GM10248 (cell line): ENCODE results near the gene PLAGL1.

Source experiments
- CTCF ChIA-PET: fragments of 300-600 bp; sonication (Branson Sonifier 250); formaldehyde crosslinking; extraction: SDS; loops from one replicate; lab custom pipeline; 2021; ENCODE audit warnings: antibody characterized with exemption; lab: Yijun Ruan, JAX
- POLR2A ChIA-PET: fragments of 350-650 bp; sonication (Branson Sonifier 250); formaldehyde crosslinking; extraction: SDS; loops from one replicate; lab custom pipeline; 2020; ENCODE audit warnings: antibody characterized with exemption; lab: Yijun Ruan, JAX
- DNase-seq: peaks from one replicate; pipeline ENCODE4 v3.0.0; 2012; ENCODE audit errors: extremely low spot score
- TF ChIP-seq, protein P1 (sequence below): IDR thresholded peaks from 2 replicates; pipeline ENCODE4 v1.5.1; 2012; ENCODE audit warnings: mild to moderate bottlenecking, low read depth; ENCODE audit errors: extremely low read depth, missing control alignments, control extremely low read depth

The PLAGL1 gene

DNA sequence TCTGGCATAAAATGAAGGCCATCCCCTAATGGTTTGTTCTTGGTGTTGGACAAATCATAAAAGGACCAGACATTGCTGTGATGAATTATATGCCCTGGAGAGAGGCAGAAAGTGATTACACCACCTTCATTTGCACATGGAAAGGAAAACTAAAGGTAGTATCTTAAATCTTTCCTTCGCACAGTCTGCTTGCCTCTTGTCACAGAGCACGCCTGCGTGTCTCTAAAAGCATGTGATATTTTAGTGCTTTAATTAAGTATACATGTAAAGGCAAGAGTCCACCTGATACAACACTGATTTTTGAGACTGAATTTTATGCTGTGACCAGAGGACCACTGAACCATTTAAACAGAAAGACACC lies 28.8 kb upstream of the PLAGL1 start:
- CTCF ChIA-PET, result interaction anchor here (0.7 to 3.1 kb wide), 11 partner anchors 9 to 462 kb away, joined by 3 to 15 read pairs (median 7); no protein-coding TSS in a partner anchor
- TF ChIP-seq, protein P1, sequence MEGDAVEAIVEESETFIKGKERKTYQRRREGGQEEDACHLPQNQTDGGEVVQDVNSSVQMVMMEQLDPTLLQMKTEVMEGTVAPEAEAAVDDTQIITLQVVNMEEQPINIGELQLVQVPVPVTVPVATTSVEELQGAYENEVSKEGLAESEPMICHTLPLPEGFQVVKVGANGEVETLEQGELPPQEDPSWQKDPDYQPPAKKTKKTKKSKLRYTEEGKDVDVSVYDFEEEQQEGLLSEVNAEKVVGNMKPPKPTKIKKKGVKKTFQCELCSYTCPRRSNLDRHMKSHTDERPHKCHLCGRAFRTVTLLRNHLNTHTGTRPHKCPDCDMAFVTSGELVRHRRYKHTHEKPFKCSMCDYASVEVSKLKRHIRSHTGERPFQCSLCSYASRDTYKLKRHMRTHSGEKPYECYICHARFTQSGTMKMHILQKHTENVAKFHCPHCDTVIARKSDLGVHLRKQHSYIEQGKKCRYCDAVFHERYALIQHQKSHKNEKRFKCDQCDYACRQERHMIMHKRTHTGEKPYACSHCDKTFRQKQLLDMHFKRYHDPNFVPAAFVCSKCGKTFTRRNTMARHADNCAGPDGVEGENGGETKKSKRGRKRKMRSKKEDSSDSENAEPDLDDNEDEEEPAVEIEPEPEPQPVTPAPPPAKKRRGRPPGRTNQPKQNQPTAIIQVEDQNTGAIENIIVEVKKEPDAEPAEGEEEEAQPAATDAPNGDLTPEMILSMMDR, result no peak
- POLR2A ChIA-PET, result no interaction called here
- DNase-seq, result no peak

- POLR2A ChIA-PET, result no interaction called here
- DNase-seq, result peak; percentile 48
- CTCF ChIA-PET, result interaction anchor here (0.7 to 3.1 kb wide), 9 partner anchors 12 to 461 kb away, joined by 3 to 15 read pairs (median 3); no protein-coding TSS in a partner anchor
- TF ChIP-seq, protein P1, result peak; percentile 11
These were observed 28.2 kb upstream of the PLAGL1 start for GRCh38 chr6:144036064-144036834.

DNA sequence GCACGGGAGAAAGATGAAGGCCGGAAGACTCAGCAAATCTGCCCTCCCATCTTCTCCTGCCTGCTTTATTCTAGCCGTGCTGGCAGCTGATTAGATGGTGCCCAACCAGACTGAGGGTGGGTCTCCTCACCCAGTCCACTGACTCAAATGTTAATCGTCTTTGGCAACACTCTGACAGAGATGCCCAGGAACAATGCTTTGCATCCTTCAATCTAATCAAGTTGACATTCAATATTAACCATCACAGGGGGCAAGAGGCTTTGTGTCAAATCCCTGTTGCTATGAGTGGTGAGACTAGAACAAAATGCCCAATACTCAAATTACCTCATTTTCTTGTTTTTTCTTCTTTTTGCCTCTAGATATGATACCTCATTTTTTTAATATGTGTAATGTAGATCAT lies 27.4 kb upstream of the PLAGL1 start:
- TF ChIP-seq, protein P1, result no peak
- no peak for DNase-seq
- ChIA-PET POLR2A (no interaction called here), CTCF (interaction anchor here (1.3 to 4.0 kb wide), 4 partner anchors 13 to 96 kb away, joined by 3 to 21 read pairs (median 13); no protein-coding TSS in a partner anchor)

- POLR2A ChIA-PET, result no interaction called here
- CTCF ChIA-PET, result interaction anchor here (0.7 to 4.0 kb wide), 9 partner anchors 11 to 459 kb away, joined by 3 to 21 read pairs (median 4); no protein-coding TSS in a partner anchor
- no peak for DNase-seq
- TF ChIP-seq, protein P1, result no peak
These were observed 26.0 kb upstream of the PLAGL1 start for GRCh38 chr6:144033816-144034735.

DNA sequence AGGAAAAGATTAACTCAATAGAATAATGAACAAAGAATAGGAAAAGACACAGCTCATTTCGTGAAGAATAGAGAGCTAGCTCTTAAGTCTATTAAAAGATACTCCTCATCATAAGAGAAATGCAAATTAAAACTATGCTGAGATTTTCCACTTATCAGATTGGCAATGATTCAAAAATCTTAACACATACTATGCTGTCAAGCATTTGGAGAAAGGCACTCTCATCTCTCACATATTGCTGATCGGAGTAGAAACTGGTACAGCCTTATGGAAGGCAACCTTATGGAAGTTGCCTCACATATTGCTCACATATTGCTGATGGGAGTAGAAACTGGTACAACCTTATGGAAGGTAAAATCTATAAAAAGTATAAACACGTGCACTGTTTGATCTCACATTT lies 21.4 kb upstream of the PLAGL1 start:
- ChIA-PET POLR2A (no interaction called here), CTCF (interaction anchor here (0.8 to 2.6 kb wide), 7 partner anchors 9 to 89 kb away, joined by 3 to 18 read pairs (median 3); no protein-coding TSS in a partner anchor)
- no peak for DNase-seq
- TF ChIP-seq, protein P1, result no peak
